GM06990 (cell line): ENCODE data around the gene MLLT10.

Experiments
- DNase-seq: peaks from one replicate; pipeline ENCODE4 v3.0.0-alpha.2; 2011; ENCODE audit not compliant: insufficient read length; ENCODE audit errors: extremely low read depth
- H3K27me3 ChIP-seq: replicated peaks from 2 replicates; pipeline ENCODE4 v1.6.0; 2011; ENCODE audit warnings: low read length; ENCODE audit not compliant: control insufficient read depth, insufficient read depth
- H3K36me3 ChIP-seq: 2 replicates; pipeline ENCODE4 v1.5.1; 2011; ENCODE audit warnings: low read length; ENCODE audit not compliant: control insufficient read depth, insufficient read depth
- H3K4me3 ChIP-seq: replicated peaks from 2 replicates; pipeline ENCODE4 v1.5.1; 2011; ENCODE audit warnings: low read depth, mild to moderate bottlenecking, control low read depth, low read length
- TF ChIP-seq, protein P1 (sequence below): IDR thresholded peaks from 2 replicates; pipeline ENCODE4 v1.5.1; 2011; ENCODE audit warnings: low read length, control low read depth, mild to moderate bottlenecking, inconsistent platforms; ENCODE audit not compliant: insufficient read depth, poor library complexity, severe bottlenecking

MLLT10 gene

GRCh38 chr10:21696302-21696701 is 162.3 kb downstream of the MLLT10 start:
- Histone ChIP-seq H3K36me3 (no peaks in the 10 kb centered on the region), H3K27me3 (no peaks in the 10 kb centered on the region), H3K4me3 (no peak overlapping the region)
- TF ChIP-seq, protein P1, sequence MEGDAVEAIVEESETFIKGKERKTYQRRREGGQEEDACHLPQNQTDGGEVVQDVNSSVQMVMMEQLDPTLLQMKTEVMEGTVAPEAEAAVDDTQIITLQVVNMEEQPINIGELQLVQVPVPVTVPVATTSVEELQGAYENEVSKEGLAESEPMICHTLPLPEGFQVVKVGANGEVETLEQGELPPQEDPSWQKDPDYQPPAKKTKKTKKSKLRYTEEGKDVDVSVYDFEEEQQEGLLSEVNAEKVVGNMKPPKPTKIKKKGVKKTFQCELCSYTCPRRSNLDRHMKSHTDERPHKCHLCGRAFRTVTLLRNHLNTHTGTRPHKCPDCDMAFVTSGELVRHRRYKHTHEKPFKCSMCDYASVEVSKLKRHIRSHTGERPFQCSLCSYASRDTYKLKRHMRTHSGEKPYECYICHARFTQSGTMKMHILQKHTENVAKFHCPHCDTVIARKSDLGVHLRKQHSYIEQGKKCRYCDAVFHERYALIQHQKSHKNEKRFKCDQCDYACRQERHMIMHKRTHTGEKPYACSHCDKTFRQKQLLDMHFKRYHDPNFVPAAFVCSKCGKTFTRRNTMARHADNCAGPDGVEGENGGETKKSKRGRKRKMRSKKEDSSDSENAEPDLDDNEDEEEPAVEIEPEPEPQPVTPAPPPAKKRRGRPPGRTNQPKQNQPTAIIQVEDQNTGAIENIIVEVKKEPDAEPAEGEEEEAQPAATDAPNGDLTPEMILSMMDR, result no peak
- no peak for DNase-seq

DNA sequence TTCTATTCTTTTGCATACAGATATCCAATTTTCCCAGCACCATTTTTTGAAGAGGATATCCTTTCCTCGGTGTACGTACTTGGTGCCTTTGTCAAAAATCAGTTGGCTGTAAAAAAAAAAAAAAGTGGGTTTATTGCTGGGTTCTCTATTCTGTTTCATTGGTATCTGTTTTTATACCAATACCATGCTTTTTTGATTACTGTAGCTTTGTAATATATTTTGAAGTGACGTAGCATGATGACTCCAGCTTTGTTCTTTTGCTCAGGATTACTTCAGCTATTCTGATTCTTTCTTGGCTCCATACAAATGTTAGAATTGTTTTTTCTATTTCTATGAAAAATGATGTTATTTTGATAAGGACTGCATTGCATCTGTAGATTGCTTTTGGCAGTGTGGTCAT is 165.5 kb downstream of the MLLT10 start:
- no peaks in the 10 kb centered on the region for H3K27me3 ChIP-seq
- H3K4me3 ChIP-seq, result no peak overlapping the region
- no peak for DNase-seq
- no peaks in the 10 kb centered on the region for H3K36me3 ChIP-seq
- TF ChIP-seq, protein P1, result no peak

DNA sequence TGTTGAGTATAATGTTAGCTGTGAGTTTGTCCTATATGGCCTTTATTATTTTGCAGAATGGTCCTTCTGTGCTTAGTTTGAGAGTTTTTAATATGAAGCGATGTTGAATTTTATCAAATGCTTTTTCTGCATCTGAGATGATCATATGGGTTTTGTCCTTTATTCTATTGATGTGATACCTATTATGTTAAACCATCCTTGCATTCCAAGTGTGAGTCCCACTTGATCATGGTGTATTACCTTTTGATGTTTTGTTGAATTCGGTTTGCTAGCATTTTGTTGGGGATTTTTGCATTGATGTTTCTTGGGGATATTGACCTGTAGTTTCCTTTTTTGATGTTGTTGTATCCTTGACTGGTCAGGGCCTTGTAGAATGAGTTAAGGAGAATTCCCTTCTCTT is 166.4 kb downstream of the MLLT10 start:
- H3K36me3 ChIP-seq, result no peaks in the 10 kb centered on the region; the same call in 1 of the 2 replicates
- DNase-seq, result no peak
- H3K27me3 ChIP-seq, result no peaks in the 10 kb centered on the region
- no peak overlapping the region for H3K4me3 ChIP-seq
- TF ChIP-seq, protein P1, result no peak

- H3K27me3 ChIP-seq, result no peaks in the 10 kb centered on the region
- TF ChIP-seq, protein P1, result no peak
- no peak overlapping the region for H3K4me3 ChIP-seq
Measured at GRCh38 chr10:21702633-21703111, 168.6 kb downstream of the MLLT10 start.

GRCh38 chr10:21705142-21705827 is 171.3 kb downstream of the MLLT10 start:
- TF ChIP-seq, protein P1, result no peak
- H3K27me3 ChIP-seq, result no peaks in the 10 kb centered on the region
- no peak overlapping the region for H3K4me3 ChIP-seq
- H3K36me3 ChIP-seq, result no peaks in the 10 kb centered on the region; the same call in 1 of the 2 replicates
- no peak for DNase-seq

More at GRCh38 chr10:21702633-21703111, 168.6 kb downstream of the MLLT10 start:
- no peaks in the 10 kb centered on the region; the same call in 1 of the 2 replicates for H3K36me3 ChIP-seq
- DNase-seq, result peak; percentile 44
